ENCODE data around the gene PRH2.

DNA sequence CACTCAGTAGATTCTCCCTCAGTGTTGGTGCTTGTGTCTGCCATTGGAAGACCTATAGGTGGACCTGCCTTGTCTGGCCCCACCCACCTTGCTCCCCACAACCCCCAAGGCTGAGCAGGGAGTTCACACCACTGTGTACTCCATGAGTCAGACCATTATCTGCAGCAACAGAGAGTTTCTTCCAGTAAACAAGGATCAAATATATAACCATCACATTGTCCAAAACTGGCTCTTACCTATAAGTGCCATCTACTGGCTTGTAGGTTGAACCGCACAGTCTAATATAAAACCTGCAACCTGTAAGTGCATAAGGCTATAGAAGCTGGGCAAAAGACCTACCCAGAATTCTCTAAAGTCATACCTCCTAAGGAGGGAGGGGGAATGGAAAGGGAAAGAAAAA is 27.6 kb upstream of the PRH2 start:
- TF ChIP-seq POLR2AphosphoS5 (IDR thresholded peaks at IDR 0.05; ENCODE audit: borderline replicate concordance, low read depth, low read length) (no peak), EZH2 (IDR thresholded peaks at IDR 0.05) (no peak), FOXP2 (optimal IDR thresholded peaks at IDR 0.05; ENCODE audit: control extremely low read depth, extremely low read length, insufficient read depth) (no peak)

Measured in SK-N-MC (cell line).